Brain microvascular endothelial cell (primary cell): ENCODE measurements around the gene IRF2BPL.

Source experiments
- DNase-seq: peaks from one replicate; pipeline ENCODE4 v3.0.0-alpha.2; 2020
- H3K27ac ChIP-seq: fragments of 250-450 bp; sonication (Bioruptor Pico); 2 replicates; pipeline ENCODE4 v1.5.1; 2020; ENCODE audit warnings: mild to moderate bottlenecking, moderate library complexity
- H3K27me3 ChIP-seq: fragments of 250-450 bp; sonication (Bioruptor Pico); replicated peaks from 2 replicates; pipeline ENCODE4 v1.5.1; 2020; ENCODE audit warnings: mild to moderate bottlenecking
- H3K36me3 ChIP-seq: fragments of 250-450 bp; sonication (Bioruptor Pico); replicated peaks from 2 replicates; pipeline ENCODE4 v1.5.1; 2020; ENCODE audit warnings: mild to moderate bottlenecking
- H3K4me3 ChIP-seq: 2 replicates; pipeline ENCODE4 v1.5.1; 2011; ENCODE audit warnings: low read depth, mild to moderate bottlenecking, control low read depth, low read length, moderate library complexity
- in situ Hi-C: cut with HindIII; loops from 2 replicates; pipeline ENCODE4 v1.10.0; 2017; ENCODE audit warnings: low sequenced_read_pairs, low pct_ligation_motif_present
- TF ChIP-seq, protein P1 (sequence below): IDR thresholded peaks from 2 replicates; pipeline ENCODE4 v1.5.1; 2011; ENCODE audit warnings: low read depth, mild to moderate bottlenecking, moderate library complexity, low read length, control low read depth, inconsistent platforms; ENCODE audit errors: missing control alignments

Gene IRF2BPL

DNA sequence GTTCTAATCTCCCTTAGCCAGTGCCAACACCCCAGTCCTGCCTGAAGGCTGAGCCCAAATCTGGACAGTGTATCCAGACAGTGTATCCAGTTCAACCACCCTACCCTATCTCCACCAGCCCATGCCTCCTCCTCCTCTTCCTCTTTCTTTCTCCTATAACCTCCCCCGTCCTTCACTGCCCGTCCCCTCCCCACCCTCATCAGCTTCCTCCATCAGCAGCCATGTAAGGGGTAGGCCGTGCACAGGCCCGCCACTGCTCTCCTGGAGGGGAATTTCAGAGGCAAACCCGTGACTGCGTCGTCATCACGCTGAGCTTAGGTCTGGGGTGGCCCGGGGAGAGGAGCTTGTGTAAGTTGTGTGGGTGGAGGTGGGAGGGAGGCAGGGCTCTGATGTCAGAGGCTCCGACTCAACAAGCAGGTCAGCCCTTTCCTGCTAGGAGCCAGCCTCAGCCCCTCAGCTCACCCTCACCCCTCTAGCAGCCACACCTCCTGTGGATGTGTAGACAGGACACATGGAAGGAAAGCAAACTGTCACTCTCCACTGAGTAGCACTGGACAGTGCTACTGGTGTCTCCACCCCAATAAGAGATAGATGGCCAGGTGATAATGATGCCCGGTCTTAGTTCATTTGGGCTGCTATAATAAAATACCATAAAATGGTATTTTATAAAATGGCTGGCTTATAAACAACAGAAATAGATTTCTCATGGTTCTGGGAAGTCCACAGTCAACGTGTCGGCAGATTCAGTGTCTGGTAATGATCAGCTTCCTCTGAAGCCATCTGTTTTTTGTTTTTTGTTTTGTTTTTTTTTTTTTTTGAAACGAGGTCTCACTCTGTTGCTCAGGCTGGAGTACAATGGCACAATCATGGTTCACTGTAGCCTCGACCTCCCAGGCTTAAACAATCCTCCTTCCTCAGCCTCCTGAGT, 50.5 kb downstream of the IRF2BPL start:
- TF ChIP-seq, protein P1, sequence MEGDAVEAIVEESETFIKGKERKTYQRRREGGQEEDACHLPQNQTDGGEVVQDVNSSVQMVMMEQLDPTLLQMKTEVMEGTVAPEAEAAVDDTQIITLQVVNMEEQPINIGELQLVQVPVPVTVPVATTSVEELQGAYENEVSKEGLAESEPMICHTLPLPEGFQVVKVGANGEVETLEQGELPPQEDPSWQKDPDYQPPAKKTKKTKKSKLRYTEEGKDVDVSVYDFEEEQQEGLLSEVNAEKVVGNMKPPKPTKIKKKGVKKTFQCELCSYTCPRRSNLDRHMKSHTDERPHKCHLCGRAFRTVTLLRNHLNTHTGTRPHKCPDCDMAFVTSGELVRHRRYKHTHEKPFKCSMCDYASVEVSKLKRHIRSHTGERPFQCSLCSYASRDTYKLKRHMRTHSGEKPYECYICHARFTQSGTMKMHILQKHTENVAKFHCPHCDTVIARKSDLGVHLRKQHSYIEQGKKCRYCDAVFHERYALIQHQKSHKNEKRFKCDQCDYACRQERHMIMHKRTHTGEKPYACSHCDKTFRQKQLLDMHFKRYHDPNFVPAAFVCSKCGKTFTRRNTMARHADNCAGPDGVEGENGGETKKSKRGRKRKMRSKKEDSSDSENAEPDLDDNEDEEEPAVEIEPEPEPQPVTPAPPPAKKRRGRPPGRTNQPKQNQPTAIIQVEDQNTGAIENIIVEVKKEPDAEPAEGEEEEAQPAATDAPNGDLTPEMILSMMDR, result no peak
- in situ Hi-C loops, result no loop called here
- H3K27me3 ChIP-seq, result no peaks in the 10 kb centered on the region
- H3K36me3 ChIP-seq, result no peaks in the 10 kb centered on the region
- H3K27ac ChIP-seq, result no peak overlapping the region
- peak; percentile 72 for DNase-seq
- no peak overlapping the region for H3K4me3 ChIP-seq

DNA sequence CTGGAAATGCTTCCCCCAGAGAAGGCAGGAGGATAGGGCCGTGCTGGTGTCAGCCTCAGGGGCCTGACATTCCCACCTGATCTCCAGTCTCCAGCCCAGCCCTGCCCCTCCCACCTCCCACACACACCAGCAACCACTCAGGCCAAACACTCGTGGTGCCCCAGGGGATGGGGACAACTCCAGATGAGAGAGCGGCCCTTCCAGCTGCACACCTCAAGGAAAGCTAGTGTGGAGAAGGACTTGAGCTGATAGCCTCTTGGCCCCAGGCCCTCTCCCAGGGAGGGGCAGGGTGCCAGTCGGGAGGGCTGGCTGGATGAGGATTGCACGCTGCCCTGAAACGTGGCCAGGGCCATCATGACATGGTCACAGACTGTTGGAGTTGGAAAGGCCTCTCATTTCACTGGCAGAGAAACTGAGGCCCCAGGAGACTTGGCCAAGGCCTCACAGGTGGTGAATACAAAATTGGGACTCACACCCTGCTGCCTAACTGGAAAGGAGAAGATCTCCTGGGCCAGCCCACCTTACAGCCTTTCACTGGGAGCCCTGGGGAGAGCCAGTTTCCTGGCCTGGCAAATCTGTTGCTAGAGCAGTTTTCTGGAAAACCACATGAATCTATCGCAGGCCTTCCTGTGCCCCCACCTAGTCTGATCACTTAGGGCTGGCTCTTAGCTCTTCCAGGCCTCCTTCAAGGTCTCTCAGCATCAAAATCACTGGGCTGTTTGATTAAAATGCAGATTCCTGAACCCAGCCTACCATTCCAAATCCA, 52.1 kb downstream of the IRF2BPL start:
- TF ChIP-seq, protein P1, result no peak
- in situ Hi-C loops, result no loop called here
- Histone ChIP-seq H3K36me3 (no peaks in the 10 kb centered on the region), H3K27me3 (no peaks in the 10 kb centered on the region), H3K27ac (no peak overlapping the region), H3K4me3 (no peak overlapping the region)
- DNase-seq, result no peak

- TF ChIP-seq, protein P1, result no peak
Observed at GRCh38 chr14:76975812-76976211, 52.7 kb downstream of the IRF2BPL start.

DNA sequence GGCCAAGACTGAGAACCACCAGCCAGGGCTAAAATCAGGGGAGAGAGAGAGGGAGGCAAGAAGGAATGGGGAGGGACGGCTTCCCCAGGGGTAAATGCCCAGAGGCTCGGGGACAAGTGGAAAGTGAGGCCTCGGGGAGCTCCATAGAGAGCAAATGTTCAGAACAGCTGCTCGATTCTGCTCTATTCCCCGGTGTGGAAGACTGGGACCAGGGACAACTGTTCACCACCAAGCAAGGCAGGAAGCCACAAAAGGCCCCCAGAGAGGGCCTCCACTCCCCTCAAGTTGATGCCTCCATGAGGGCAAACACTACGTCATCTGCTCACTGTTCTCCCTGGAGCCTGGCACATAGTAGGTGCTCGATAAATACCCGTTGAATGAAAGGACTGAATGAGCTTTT, 53.5 kb downstream of the IRF2BPL start:
- Histone ChIP-seq H3K27ac (no peak overlapping the region), H3K36me3 (no peaks in the 10 kb centered on the region), H3K27me3 (no peaks in the 10 kb centered on the region), H3K4me3 (no peak overlapping the region)
- in situ Hi-C loops, result no loop called here
- DNase-seq, result no peak
- TF ChIP-seq, protein P1, result no peak

More at GRCh38 chr14:76975812-76976211, 52.7 kb downstream of the IRF2BPL start:
- no peak for DNase-seq
- H3K27ac ChIP-seq, result no peak overlapping the region
- H3K36me3 ChIP-seq, result no peaks in the 10 kb centered on the region
- H3K4me3 ChIP-seq, result no peak overlapping the region
- no peaks in the 10 kb centered on the region for H3K27me3 ChIP-seq
- in situ Hi-C loops, result no loop called here
